ENCODE results near the gene CPXM2.

CPXM2 gene

GRCh38 chr10:123800289-123800688 is 91.3 kb downstream of the CPXM2 start:
- DNase-seq (ENCODE audit: low read depth, low spot score), result no peak

GRCh38 chr10:123798856-123799255 is 92.8 kb downstream of the CPXM2 start:
- DNase-seq (ENCODE audit: low read depth, low spot score), result no peak

GRCh38 chr10:123797813-123798212 is 93.8 kb downstream of the CPXM2 start:
- no peak for DNase-seq (ENCODE audit: low read depth, low spot score)

- DNase-seq (ENCODE audit: low read depth, low spot score), result no peak
These were observed 94.9 kb downstream of the CPXM2 start for GRCh38 chr10:123796736-123797135.

GRCh38 chr10:123795846-123796590 is 95.6 kb downstream of the CPXM2 start:
- DNase-seq (ENCODE audit: low read depth, low spot score), result no peak

GRCh38 chr10:123795196-123795780 is 96.3 kb downstream of the CPXM2 start:
- DNase-seq (ENCODE audit: low read depth, low spot score), result no peak

GRCh38 chr10:123792248-123792978 is 99.2 kb downstream of the CPXM2 start:
- no peak for DNase-seq (ENCODE audit: low read depth, low spot score)

GRCh38 chr10:123790132-123790885 is 101.3 kb downstream of the CPXM2 start:
- no peak for DNase-seq (ENCODE audit: low read depth, low spot score)

GRCh38 chr10:123788981-123789380 is 102.6 kb downstream of the CPXM2 start:
- DNase-seq (ENCODE audit: low read depth, low spot score), result no peak

- DNase-seq (ENCODE audit: low read depth, low spot score), result no peak
These were observed 104.0 kb downstream of the CPXM2 start for GRCh38 chr10:123787566-123787965.

- DNase-seq (ENCODE audit: low read depth, low spot score), result no peak
These were observed 104.7 kb downstream of the CPXM2 start for GRCh38 chr10:123786896-123787295.

- DNase-seq (ENCODE audit: low read depth, low spot score), result no peak
These were observed 105.3 kb downstream of the CPXM2 start for GRCh38 chr10:123786306-123786705.

- DNase-seq (ENCODE audit: low read depth, low spot score), result no peak
These were observed 107.0 kb downstream of the CPXM2 start for GRCh38 chr10:123784646-123785045.

GRCh38 chr10:123784216-123784615 is 107.4 kb downstream of the CPXM2 start:
- no peak for DNase-seq (ENCODE audit: low read depth, low spot score)

- DNase-seq (ENCODE audit: low read depth, low spot score), result no peak
These were observed 108.3 kb downstream of the CPXM2 start for GRCh38 chr10:123783296-123783695.

GRCh38 chr10:123782549-123782948 is 109.1 kb downstream of the CPXM2 start:
- no peak for DNase-seq (ENCODE audit: low read depth, low spot score)

GRCh38 chr10:123781956-123782500 is 109.6 kb downstream of the CPXM2 start:
- DNase-seq (ENCODE audit: low read depth, low spot score), result no peak

GRCh38 chr10:123781324-123781900 is 110.2 kb downstream of the CPXM2 start:
- DNase-seq (ENCODE audit: low read depth, low spot score), result no peak

GRCh38 chr10:123778719-123779517 is 112.7 kb downstream of the CPXM2 start:
- DNase-seq (ENCODE audit: low read depth, low spot score), result no peak

- DNase-seq (ENCODE audit: low read depth, low spot score), result no peak
These were observed 113.7 kb downstream of the CPXM2 start for GRCh38 chr10:123777881-123778280.
